ENCODE measurements around the gene TPSD1. TPM values are rescaled to one million over a fixed set of nuclear protein-coding genes. Genes with fewer than 3 reads are reported as not detected.

Gene TPSD1
- total RNA-seq, 1 experiment from 2014 or later: not detected

GRCh38 chr16:1262210-1262845 is 6.5 kb downstream of the TPSD1 start:
- H3K23ac ChIP-seq (ENCODE audit: insufficient read length, low read depth, low read length): no peak overlapping the region
- no peak overlapping the region for H2BK12ac ChIP-seq (ENCODE audit: insufficient read length, low read depth, low read length)
- TF ChIP-seq CTCF (conservative IDR thresholded peaks at IDR 0.05): no peak
- peaks cover 11 to 17% of the 10 kb centered on the region in 2 experiments for H3K9me3 Mint-ChIP-seq
- H3K79me2 ChIP-seq (ENCODE audit: insufficient read depth, low read length): no peaks in the 10 kb centered on the region
- WGBS (ENCODE audit: extremely low coverage, insufficient read length, low lambda C conversion rate): no CpG with 5 or more reads among the region's 32 CpGs
- H3K4me1 ChIP-seq (ENCODE audit: insufficient read depth, low read length): no peaks in the 10 kb centered on the region
- H3K27ac Mint-ChIP-seq: 0 out of 7 replicates have a peak overlapping the region, but pooled peaks of 1 of the 3 experiments have one; percentile 31
- peaks cover 0 to 4% (median 2%) of the 10 kb centered on the region in 3 experiments; a peak in 3 of 7 replicates for H3K36me3 Mint-ChIP-seq (ENCODE audit: insufficient read depth in 1 of 3, low read depth in 3 of 3)
- H2BK15ac ChIP-seq (ENCODE audit: low read depth, low read length): no peak overlapping the region
- H3K27me3 ChIP-seq (ENCODE audit: insufficient read depth, low read length): no peaks in the 10 kb centered on the region
- H3K18ac ChIP-seq (ENCODE audit: insufficient read length, low read depth, low read length): peak overlapping the region; percentile 5
- peaks cover 0 to 11% of the 10 kb centered on the region in 2 experiments; a peak in 3 of 4 replicates for H3K4me1 Mint-ChIP-seq
- H3K4ac ChIP-seq (ENCODE audit: low read depth, low read length): no peak overlapping the region
- no peak overlapping the region for H3K4me2 ChIP-seq (ENCODE audit: insufficient read depth, insufficient read length, low read length)
- no peaks in the 10 kb centered on the region for H3K23me2 ChIP-seq (ENCODE audit: insufficient read length, low read depth, low read length, poor library complexity, severe bottlenecking)
- no peak for DNase-seq
- no peak overlapping the region for H2AK5ac ChIP-seq (ENCODE audit: insufficient read length, low read length)
- H3K79me1 ChIP-seq (ENCODE audit: insufficient read depth, low read depth, low read length, poor library complexity, severe bottlenecking): no peaks in the 10 kb centered on the region
- H4K8ac ChIP-seq (replicated peaks; ENCODE audit: insufficient read length, low read depth, low read length): no peak overlapping the region
- H2BK5ac ChIP-seq (ENCODE audit: insufficient read length, low read length): no peak overlapping the region
- no peak overlapping the region for H4K5ac ChIP-seq (ENCODE audit: insufficient read length, low read depth, low read length)
- H3T11ph ChIP-seq (ENCODE audit: low read length): no peak overlapping the region
- no peak overlapping the region for H3K56ac ChIP-seq (ENCODE audit: insufficient read length, low read depth, low read length)
- 0 out of 5 replicates have a peak overlapping the region, but pooled peaks of 1 of the 2 experiments have one; percentile 14 for H3K4me3 Mint-ChIP-seq
- H2AFZ ChIP-seq (ENCODE audit: low read length): no peak overlapping the region
- H3K27me3 Mint-ChIP-seq (ENCODE audit: low read depth): peaks cover 43% of the 10 kb centered on the region
- H4K20me1 ChIP-seq (ENCODE audit: control insufficient read depth, insufficient read depth, insufficient read length): no peaks in the 10 kb centered on the region
- H3K9ac ChIP-seq (ENCODE audit: extremely low read depth, insufficient read length, low read length): no peak overlapping the region
- H3K9me3 ChIP-seq (ENCODE audit: control insufficient read depth, low read depth, low read length): no peaks in the 10 kb centered on the region
- no peak overlapping the region for H3K27ac ChIP-seq (ENCODE audit: insufficient read length, low read depth, low read length)
- no peak overlapping the region for H2BK20ac ChIP-seq (ENCODE audit: low read depth, low read length, poor library complexity, severe bottlenecking)
- no peak overlapping the region for H3K14ac ChIP-seq (ENCODE audit: insufficient read depth, low read length)
- no peak overlapping the region for H2BK120ac ChIP-seq (ENCODE audit: low read depth, low read length, poor library complexity, severe bottlenecking)
- no peak overlapping the region for H4K91ac ChIP-seq (ENCODE audit: insufficient read length, low read depth, low read length)
